GM21737 (cell line): ENCODE measurements around the gene DOCK1.

Experiments
- ATAC-seq: cut with Tn5 transposase; IDR thresholded peaks from one replicate; pipeline ENCODE4 v1.9.1; 2021; ENCODE audit warnings: mild to moderate bottlenecking, moderate library complexity; ENCODE audit not compliant: unreplicated experiment

The DOCK1 gene

GRCh38 chr10:127158662-127159061 is 253.4 kb downstream of the DOCK1 start:
- ATAC-seq: no peak

GRCh38 chr10:127159648-127160245 is 254.5 kb downstream of the DOCK1 start:
- ATAC-seq: no peak

DNA sequence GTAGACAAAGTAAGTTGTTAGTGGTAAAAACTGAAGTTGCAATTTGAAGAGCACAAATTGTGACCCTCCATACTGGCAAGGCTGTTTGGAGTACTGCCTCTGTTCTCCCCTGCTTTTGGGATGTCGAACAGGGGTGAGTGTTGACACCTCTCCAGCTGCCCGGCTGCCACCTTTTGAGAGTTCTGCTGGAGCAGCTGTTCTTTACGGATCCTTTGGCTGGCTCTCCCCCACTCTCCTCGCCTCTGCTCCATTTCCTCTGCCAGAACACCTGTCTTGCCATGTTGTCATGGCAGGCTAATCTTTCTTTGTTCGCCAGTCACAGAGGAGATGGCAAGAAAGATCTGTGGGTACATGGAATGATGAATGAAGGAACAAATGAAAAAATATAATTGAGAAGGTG is 256.3 kb downstream of the DOCK1 start:
- no peak for ATAC-seq

DNA sequence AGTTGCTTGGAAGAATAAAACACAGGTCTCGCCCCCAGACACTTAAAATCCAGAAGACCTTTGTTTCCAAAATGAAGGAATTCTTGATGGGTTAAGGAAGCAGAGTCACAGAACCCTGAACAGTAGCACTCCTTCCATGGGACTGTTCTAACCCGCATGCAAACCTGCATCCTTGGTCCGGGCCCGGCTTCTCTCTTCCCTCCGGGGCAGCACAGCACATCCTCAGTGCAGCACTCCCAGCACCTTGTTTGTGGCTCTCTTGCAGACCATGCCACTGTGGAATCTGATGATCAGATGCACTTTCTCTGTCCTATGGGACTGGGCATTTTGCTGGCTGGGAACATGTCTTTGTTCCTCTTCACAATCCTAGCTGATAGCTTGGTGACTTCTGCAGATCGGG is 257.6 kb downstream of the DOCK1 start:
- ATAC-seq: no peak

- no peak for ATAC-seq
Observed at GRCh38 chr10:127168261-127168660, 263.0 kb downstream of the DOCK1 start.

DNA sequence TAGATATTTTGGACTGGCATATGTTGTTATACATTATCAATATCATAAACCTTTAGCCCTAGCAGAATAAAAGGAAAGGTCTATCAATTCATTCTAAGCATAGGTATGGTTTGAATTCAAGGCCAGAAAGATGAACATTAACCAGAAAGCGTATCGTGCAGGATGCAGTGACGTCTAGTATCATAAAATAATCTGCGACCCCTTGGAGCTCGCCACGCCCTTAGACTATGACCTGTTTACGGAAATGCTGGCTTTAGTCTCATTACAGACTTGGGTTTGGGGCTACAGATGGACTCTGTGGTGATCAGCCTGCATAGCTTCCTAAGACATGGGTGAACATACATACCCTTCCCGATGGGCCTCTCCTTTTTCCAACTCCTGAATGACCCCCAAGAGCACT is 269.6 kb downstream of the DOCK1 start:
- no peak for ATAC-seq

GRCh38 chr10:127175357-127176110 is 270.3 kb downstream of the DOCK1 start:
- no peak for ATAC-seq

- no peak for ATAC-seq
Observed at GRCh38 chr10:127176649-127177048, 271.4 kb downstream of the DOCK1 start.

DNA sequence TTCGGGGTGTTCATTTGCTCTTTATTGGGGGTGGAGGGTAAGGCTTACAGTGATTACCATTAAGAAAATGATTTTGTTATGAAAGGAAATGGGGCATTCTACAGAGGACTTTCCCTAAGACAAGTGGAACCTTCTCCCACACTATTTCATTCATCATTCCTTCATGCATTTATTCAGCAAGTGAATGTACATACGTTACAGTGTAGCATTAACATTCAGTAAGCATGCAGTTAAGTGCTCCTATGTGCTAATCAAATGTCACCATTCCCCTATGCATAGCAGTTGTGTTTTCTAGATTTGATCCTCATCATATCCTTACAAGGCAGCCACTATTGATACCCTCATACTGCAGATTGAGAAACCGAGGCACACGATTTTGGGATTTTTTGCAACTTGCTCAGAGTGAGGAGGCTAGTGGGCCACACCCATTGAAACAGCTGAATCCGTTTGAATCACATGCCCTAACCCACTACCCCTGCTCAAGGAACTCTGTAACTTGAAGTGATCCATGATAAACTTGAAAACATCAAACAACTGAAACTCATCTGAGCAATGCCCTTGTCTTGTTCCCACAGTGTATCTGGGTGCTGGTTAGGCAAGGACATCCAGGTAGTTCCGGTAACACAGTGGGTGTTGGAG is 274.5 kb downstream of the DOCK1 start:
- no peak for ATAC-seq

GRCh38 chr10:127182161-127182560 is 276.9 kb downstream of the DOCK1 start:
- no peak for ATAC-seq

DNA sequence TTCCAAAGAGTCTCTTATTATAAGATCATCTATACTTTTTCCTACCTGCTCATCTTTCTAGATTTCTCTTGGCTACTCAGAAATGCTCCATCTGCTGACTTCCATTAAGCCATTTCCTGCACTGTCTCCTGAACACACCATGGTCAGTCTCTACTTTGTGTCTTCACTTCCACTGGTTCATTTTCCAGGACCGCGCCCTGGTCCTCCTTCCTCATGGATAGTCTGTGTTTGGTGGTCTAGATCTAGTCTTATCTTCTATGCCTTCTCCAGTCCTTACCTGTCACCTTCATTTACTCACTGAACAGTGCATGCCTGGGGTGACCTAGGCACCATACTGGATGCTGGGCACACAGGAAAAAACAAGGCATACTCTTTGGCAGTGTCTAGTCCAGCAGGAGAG is 279.4 kb downstream of the DOCK1 start:
- no peak for ATAC-seq

GRCh38 chr10:127186813-127187212 is 281.6 kb downstream of the DOCK1 start:
- ATAC-seq: no peak

GRCh38 chr10:127189226-127189625 is 284.0 kb downstream of the DOCK1 start:
- no peak for ATAC-seq

DNA sequence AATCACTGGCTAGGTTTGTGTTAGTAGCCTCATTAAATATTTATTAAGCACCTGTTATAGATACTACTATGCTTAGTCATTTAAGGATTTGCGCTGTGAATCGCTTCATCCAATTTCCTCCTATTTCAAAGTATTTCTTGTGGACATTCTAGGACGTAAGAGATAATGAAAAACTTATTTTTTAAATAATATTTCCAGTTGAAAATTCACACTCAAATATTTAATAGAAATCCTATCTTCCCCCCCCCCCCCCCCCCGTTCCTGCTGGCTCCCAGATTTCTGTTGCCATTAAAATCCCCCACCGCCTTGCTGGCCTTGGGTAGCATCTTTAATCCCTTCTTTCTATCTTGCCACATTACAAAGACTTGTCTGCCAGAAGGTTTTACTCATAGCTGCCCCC is 285.2 kb downstream of the DOCK1 start:
- no peak for ATAC-seq

DNA sequence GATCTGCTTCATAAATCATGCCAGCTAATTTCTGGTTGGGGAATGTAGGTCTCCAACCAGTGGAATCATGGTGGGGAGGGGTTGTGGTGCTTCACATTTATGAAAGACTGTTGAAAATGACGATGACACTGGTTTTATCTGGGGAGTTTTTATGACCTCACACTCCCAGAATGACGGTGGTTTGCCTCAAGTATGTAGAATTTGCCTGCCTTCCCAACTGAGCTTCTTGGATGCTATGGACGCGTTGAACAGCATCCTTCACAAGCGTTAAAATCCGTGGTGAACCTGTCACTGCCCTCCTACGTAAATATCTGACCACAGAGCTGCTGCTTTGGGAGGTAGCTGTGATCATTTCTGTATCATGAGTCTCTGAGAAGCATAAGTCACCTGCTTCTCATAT is 287.9 kb downstream of the DOCK1 start:
- no peak for ATAC-seq

DNA sequence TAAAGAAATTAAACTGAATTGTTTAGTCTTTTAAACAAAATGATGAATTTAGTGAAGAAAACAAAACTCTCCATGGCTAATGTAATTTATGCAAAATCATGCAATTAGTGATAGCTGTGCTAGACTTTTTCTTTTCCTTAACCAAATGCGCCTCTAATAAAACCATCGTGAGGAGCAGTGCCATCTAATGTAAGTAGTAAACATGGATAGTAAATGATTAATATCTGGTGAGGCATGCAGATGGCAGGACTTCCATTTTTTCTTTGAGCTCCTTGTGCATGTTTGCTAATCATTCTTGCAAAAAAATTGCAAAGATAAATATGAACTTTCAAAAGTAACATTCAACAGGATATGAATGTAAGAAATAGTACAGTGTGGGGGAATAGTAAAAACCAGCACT is 288.9 kb downstream of the DOCK1 start:
- ATAC-seq: no peak

DNA sequence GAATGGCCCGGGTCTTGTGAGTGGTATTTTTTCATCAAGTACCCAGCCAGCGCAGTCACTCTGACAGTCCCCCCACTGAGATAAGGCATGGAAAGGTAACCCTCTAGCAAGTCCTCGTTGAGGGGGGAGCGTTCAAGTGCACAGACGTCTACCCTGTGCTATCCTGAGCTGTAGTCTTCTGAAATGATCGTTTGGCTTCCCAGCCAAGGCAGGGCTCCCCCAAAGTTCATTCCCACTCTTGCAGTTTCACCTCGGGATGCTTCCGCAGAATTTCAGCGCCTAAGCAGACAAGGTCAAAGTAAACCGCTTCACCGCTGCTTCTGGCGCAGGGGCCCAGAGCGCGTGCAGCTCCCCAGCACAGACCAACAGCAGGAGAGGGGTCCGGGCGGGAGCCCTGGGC is 289.4 kb downstream of the DOCK1 start:
- no peak for ATAC-seq

DNA sequence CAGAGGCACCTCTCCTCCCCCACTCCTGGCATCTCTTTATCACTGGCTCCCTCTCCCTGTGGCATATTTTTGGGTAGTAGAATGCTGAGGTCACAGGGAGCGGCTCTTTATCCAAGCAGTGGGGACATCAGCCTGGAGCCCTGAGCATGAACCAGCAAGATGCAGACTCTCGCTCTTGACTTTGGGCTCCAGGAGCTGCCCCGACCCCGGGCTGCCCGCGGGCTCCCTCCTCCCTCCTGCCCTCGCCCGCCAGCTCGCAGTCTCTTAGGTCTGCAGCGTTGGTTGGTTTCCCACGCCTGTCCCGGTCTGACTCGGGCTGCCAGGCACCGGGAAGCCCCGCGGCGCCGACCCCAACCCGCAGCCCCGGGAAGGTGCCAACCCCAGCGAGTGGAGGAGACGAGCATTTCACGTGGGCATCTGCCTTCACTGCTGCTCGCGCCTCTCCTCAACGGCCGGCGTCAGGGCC is 289.8 kb downstream of the DOCK1 start:
- no peak for ATAC-seq

- no peak for ATAC-seq
Observed at GRCh38 chr10:127195571-127196281, 290.5 kb downstream of the DOCK1 start.

DNA sequence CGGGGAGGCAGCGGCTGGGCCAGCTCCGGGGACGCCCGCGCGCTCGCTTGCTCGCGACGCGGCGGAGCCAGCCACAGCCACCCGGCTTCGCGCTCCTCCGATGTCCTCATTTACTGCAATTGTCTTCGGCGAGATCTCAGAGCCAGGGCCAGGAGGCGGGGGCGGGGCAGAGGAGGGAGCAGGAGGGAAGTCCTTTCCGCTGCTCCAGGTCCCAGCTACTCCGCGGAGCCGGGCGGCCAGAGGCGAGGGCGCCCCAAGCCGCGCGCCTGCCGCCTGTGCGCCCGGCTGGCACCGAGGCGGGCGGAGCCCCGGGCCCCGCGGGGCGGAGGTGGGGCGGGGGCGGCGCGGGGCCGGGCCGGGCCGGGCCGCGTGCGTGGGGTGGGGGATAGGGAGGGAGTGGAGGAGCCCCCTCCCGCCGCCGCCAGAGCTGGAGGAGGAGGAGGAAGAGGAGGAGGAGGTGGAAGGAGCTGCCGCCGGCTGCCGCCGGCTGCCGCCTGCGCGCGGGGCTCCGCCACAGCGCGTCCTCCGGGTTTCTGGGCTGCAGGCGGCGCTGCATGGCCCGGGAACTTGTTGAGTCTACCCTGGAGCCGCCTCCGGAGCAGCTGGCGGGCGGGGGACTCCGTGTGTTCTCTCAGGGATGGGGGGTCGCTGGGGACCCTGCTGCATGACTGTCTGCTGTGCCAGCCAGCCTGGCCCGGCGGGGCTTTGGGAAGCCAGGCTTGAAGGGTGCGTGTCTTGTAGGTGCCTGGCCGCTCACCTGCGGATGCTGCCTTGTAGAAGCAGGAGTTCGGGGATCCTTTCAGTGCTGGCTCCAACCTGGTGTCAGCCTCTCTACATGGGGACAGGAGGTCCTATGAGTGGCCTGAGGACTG is 291.3 kb downstream of the DOCK1 start, which contains the start of gene INSYN2A:
Gene INSYN2A, minus strand, starts transcription at position 310 of the 872 bp plus-strand sequence. CDS start 20,196 bp downstream, outside the sequence.
- no peak for ATAC-seq

DNA sequence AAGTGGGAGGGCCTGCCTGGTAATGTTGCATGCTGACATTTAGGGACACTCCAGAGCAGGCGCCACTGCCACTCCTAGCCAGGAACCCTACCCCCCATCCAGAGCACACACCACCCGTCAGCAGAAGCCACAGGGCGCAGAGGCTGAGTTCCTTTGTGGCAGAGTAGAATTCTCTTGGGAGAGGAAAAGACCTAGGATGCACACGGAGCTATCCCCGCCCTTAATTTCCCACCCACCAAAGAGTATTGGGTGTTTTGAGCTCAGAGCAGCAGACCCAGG is 291.9 kb downstream of the DOCK1 start:
- ATAC-seq: no peak
